Measurements from ENCODE around the gene LRRC8E.
"Not testable (repeated sequence)": the region's sequence is repeated elsewhere in the genome, so short reads cannot be mapped to it uniquely, and the experiment has no call there.

DNA sequence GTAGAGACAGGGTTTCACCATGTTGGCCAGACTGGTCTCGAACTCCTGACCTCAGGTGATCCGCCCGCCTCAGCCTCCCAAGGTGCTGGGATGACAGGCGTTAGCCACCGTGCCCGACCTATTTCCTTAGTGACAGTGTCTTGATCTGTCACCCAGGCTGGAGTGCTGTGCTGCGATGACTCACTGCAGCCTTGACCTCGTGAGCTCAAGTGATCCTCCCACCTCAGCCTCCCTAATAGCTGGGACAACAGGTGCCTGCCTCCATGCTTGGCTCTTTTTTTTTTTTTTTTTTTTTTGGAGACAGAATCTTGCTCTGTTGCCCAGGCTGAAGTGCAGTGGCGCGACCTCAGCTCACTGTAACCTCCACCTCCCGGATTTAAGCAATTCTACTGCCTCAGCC lies 41.7 kb downstream of the LRRC8E start:
- TF ChIP-seq, protein P1, sequence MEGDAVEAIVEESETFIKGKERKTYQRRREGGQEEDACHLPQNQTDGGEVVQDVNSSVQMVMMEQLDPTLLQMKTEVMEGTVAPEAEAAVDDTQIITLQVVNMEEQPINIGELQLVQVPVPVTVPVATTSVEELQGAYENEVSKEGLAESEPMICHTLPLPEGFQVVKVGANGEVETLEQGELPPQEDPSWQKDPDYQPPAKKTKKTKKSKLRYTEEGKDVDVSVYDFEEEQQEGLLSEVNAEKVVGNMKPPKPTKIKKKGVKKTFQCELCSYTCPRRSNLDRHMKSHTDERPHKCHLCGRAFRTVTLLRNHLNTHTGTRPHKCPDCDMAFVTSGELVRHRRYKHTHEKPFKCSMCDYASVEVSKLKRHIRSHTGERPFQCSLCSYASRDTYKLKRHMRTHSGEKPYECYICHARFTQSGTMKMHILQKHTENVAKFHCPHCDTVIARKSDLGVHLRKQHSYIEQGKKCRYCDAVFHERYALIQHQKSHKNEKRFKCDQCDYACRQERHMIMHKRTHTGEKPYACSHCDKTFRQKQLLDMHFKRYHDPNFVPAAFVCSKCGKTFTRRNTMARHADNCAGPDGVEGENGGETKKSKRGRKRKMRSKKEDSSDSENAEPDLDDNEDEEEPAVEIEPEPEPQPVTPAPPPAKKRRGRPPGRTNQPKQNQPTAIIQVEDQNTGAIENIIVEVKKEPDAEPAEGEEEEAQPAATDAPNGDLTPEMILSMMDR (IDR thresholded peaks at IDR 0.05; ENCODE audit: poor library complexity) = not testable (repeated sequence)
- not testable (repeated sequence) for TF ChIP-seq EZH2phosphoT487 (IDR thresholded peaks at IDR 0.05; ENCODE audit: low read depth, severe bottlenecking, unreplicated experiment); EZH2 (IDR thresholded peaks at IDR 0.05; ENCODE audit: borderline replicate concordance)
